Measurements from ENCODE around the gene INTS13.
"Not testable (repeated sequence)": the region's sequence is repeated elsewhere in the genome, so short reads cannot be mapped to it uniquely, and the experiment has no call there.

Gene INTS13

GRCh38 chr12:26868447-26869103 is 69.2 kb downstream of the INTS13 start:
- DNase-seq = no peak

GRCh38 chr12:26867080-26867479 is 70.7 kb downstream of the INTS13 start:
- no peak for DNase-seq

GRCh38 chr12:26863515-26863914 is 74.3 kb downstream of the INTS13 start:
- no peak for DNase-seq

- DNase-seq = not testable (repeated sequence)
Observed at GRCh38 chr12:26862787-26863186, 75.0 kb downstream of the INTS13 start.

- DNase-seq = no peak
Observed at GRCh38 chr12:26861690-26862089, 76.1 kb downstream of the INTS13 start.

GRCh38 chr12:26857465-26858176 is 80.2 kb downstream of the INTS13 start:
- DNase-seq = no peak

- DNase-seq = no peak
Observed at GRCh38 chr12:26855337-26855736, 82.4 kb downstream of the INTS13 start.

Data from retina (tissue), 1 donor.